ENCODE data around the gene SLC9A2.

SLC9A2 gene

GRCh38 chr2:102736410-102737409 lies 117.4 kb downstream of the SLC9A2 start:
- peak; percentile 69 for DNase-seq

GRCh38 chr2:102737431-102737830 lies 118.1 kb downstream of the SLC9A2 start:
- DNase-seq = no peak

- DNase-seq = no peak
Measured at GRCh38 chr2:102743259-102743658, 123.9 kb downstream of the SLC9A2 start.

DNA sequence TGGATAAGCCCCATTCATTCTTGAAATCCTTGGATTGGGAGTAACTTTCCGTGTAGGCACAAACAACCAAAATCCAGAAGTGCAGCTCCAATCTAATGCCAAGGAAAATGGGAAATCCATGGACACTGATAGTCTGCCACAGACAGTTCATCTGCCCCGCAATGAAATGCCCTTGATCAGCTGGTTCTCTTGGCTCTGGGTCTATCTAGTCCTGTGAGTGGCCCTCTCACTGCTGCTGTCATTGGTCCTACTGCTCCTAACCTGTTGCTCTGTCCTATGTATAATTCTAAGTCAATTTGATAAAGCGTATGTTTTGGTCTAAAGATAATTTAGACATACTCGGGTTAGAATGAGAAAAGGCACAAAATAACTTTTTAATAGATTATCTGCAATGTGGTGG lies 128.8 kb downstream of the SLC9A2 start:
- DNase-seq = no peak

- DNase-seq = no peak
Measured at GRCh38 chr2:102749938-102750337, 130.6 kb downstream of the SLC9A2 start.

DNA sequence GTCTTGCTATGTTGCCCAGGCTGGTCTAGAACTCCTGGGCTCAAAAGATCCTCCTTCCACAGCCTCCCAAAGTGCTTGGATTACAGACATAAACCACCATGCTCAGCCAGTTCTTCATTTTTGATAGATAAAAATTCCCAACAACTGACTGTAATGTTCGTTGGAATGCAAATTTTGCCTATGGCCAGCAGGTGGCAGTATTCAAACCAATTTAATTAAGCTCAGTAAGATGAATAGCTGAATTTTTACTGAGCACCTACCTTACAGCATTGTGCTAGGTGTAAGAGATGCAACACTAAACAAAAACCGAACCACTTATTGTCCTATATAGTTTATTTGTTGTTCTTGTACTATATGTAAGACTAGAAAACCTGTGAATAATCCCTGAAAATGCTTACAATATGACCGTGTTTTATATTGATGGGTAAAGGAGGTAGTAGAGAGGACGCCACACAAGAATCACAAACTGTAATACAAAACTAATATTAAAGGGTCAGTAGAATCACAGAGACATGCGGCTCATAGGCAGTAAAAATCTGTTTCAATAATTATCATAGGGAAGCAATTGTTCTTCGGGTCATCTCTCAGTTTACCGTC lies 134.3 kb downstream of the SLC9A2 start:
- peak; percentile 25 for DNase-seq

GRCh38 chr2:102754456-102755145 lies 135.2 kb downstream of the SLC9A2 start:
- no peak for DNase-seq

DNA sequence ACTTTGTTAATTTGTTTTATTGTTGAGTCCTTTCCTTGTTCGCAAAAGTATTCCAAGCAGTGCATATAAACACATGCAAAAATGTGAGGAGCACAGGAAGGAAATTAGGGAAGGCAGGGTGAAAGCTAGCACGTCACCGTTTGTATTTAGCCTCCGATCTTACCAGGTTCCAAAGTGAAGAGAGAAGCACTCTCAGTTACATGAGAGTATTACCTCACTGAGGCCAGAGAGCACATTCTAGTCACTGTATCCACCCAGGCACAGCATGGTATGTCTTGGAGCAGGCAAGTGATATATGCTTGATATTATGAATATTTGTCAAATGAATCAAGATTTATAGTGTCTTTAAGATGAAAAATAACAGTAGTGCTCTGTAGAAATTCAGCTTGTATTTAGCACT lies 135.9 kb downstream of the SLC9A2 start:
- DNase-seq = no peak

- no peak for DNase-seq
Measured at GRCh38 chr2:102758439-102758838, 139.1 kb downstream of the SLC9A2 start.
